H1 (cell line): Measurements from ENCODE around the gene IL21R. TPM values are rescaled to one million over a fixed set of nuclear protein-coding genes. Genes with fewer than 3 reads are reported as not detected.

Experiments
- CTCF ChIA-PET: fragments of 300-600 bp; sonication (Branson Sonifier 250); formaldehyde crosslinking; loops from one replicate; lab custom pipeline; 2021; ENCODE audit not compliant: partially characterized antibody; lab: Charles Lee
- POLR2A ChIA-PET: fragments of 300-600 bp; sonication (Branson Sonifier 250); formaldehyde crosslinking; loops from one replicate; lab custom pipeline; 2021; ENCODE audit warnings: inconsistent platforms; ENCODE audit not compliant: partially characterized antibody; lab: Charles Lee
- DNase-seq, 2 experiments: peaks; one replicate each; pipeline versions ENCODE4 v3.0.0 to v3.0.0-alpha.2; 2010 to 2022; ENCODE audit warnings: low spot score in 2 of 2, low read depth in 1 of 2, mixed read lengths in 1 of 2
- FAIRE-seq: peaks from 2 replicates; lab custom pipeline; 2011; peaks lifted over from hg19 to GRCh38; lab: Jason Lieb, UNC
- H2AFZ ChIP-seq: 2 replicates; pipeline ENCODE4 v1.8.1; 2012; ENCODE audit warnings: low read length, inconsistent platforms
- H2AK5ac ChIP-seq: 2 replicates; pipeline ENCODE4 v1.6.1; 2013; ENCODE audit warnings: low read depth, low read length
- H2BK120ac ChIP-seq: replicated peaks from 2 replicates; pipeline ENCODE3; 2013; ENCODE audit warnings: low read depth, low read length, inconsistent platforms
- H2BK12ac ChIP-seq: 2 replicates; pipeline ENCODE4 v1.6.1; 2013; ENCODE audit warnings: low read depth, low read length
- H2BK15ac ChIP-seq: 2 replicates; pipeline ENCODE4 v1.6.1; 2013; ENCODE audit warnings: low read length
- H2BK20ac ChIP-seq: 2 replicates; pipeline ENCODE4 v1.6.1; 2013; ENCODE audit warnings: low read length
- H2BK5ac ChIP-seq: 2 replicates; pipeline ENCODE4 v1.6.1; 2013; ENCODE audit warnings: low read depth, low read length
- H3K14ac ChIP-seq: 2 replicates; pipeline ENCODE4 v1.6.1; 2013; ENCODE audit warnings: inconsistent platforms; ENCODE audit not compliant: insufficient read length
- H3K18ac ChIP-seq: 2 replicates; pipeline ENCODE4 v1.6.1; 2013; ENCODE audit warnings: low read length; ENCODE audit errors: extremely low read depth
- H3K23ac ChIP-seq: 2 replicates; pipeline ENCODE4 v1.6.1; 2013; ENCODE audit warnings: inconsistent platforms; ENCODE audit not compliant: insufficient read length
- H3K23me2 ChIP-seq: 2 replicates; pipeline ENCODE4 v1.6.1; 2013; ENCODE audit warnings: low read depth, low read length
- H3K27ac ChIP-seq: 2 replicates; pipeline ENCODE4 v1.6.1; 2011; ENCODE audit warnings: low read depth, low read length, inconsistent platforms
- H3K27me3 ChIP-seq, 4 experiments: replicated peaks in 1 of 4; 1 replicate in 1 of 4; 2 replicates in 3 of 4; pipeline versions ENCODE4 v1.6.1 to v1.8.1; 2011 to 2013; ENCODE audit warnings: low read length in 3 of 4, mild to moderate bottlenecking in 3 of 4, inconsistent platforms in 2 of 4, mixed read lengths in 2 of 4, moderate library complexity in 1 of 4; ENCODE audit not compliant: control insufficient read depth in 3 of 4, insufficient read depth in 3 of 4; ENCODE audit errors: extremely low read depth in 1 of 4
- H3K36me3 ChIP-seq, 4 experiments: 2 replicates each; pipeline versions ENCODE4 v1.6.1 to v1.8.1; 2011 to 2013; ENCODE audit warnings: mild to moderate bottlenecking in 4 of 4, low read length in 3 of 4, moderate library complexity in 2 of 4, control low read depth in 1 of 4, inconsistent platforms in 1 of 4; ENCODE audit not compliant: insufficient read depth in 4 of 4, control insufficient read depth in 2 of 4
- H3K4ac ChIP-seq: replicated peaks from 2 replicates; pipeline ENCODE3; 2013; ENCODE audit warnings: low read length, low read depth, mixed read lengths, inconsistent platforms; ENCODE audit not compliant: insufficient read length
- H3K4me1 ChIP-seq, 4 experiments: replicated peaks in 1 of 4; 1 replicate in 1 of 4; 2 replicates in 3 of 4; pipeline versions ENCODE4 v1.6.1 to v1.8.1; 2011 to 2013; ENCODE audit warnings: low read length in 3 of 4, inconsistent platforms in 2 of 4, mixed read lengths in 1 of 4; ENCODE audit not compliant: insufficient read depth in 4 of 4, control insufficient read depth in 3 of 4
- H3K4me2 ChIP-seq, 2 experiments: 2 replicates each; pipeline versions ENCODE4 v1.6.1 to v1.8.1; 2011 to 2013; ENCODE audit warnings: low read depth in 2 of 2, low read length in 2 of 2, control low read depth in 1 of 2, inconsistent platforms in 1 of 2, mild to moderate bottlenecking in 1 of 2; ENCODE audit not compliant: insufficient read depth in 1 of 2
- H3K4me3 ChIP-seq, 4 experiments: fragments of 200-600, 300-600 bp in 1 of 4; sonication (generic), shearing (Covaris generic), sonication (Bioruptor Twin) in 1 of 4; 2 replicates each; pipeline versions ENCODE4 v1.5.1 to v1.8.1; 2011 to 2016; ENCODE audit warnings: low read length in 4 of 4, low read depth in 3 of 4, control low read depth in 2 of 4, inconsistent platforms in 2 of 4, mild to moderate bottlenecking in 2 of 4, mixed read lengths in 1 of 4, moderate library complexity in 1 of 4; ENCODE audit not compliant: insufficient read depth in 2 of 4; ENCODE audit errors: extremely low read depth in 1 of 4
- H3K56ac ChIP-seq: replicated peaks from 2 replicates; pipeline ENCODE3; 2013; ENCODE audit warnings: low read depth, mild to moderate bottlenecking, mixed read lengths, low read length, inconsistent platforms; ENCODE audit not compliant: insufficient read length
- H3K79me1 ChIP-seq: 2 replicates; pipeline ENCODE4 v1.6.1; 2013; ENCODE audit warnings: low read depth, low read length, control low read depth
- H3K79me2 ChIP-seq, 2 experiments: 2 replicates each; pipeline versions ENCODE4 v1.6.1 to v1.8.1; 2012 to 2013; ENCODE audit warnings: low read length in 2 of 2, mild to moderate bottlenecking in 2 of 2, inconsistent platforms in 1 of 2; ENCODE audit not compliant: insufficient read depth in 2 of 2, control insufficient read depth in 1 of 2
- H3K9ac ChIP-seq, 4 experiments: replicated peaks in 1 of 4; 1 replicate in 1 of 4; 2 replicates in 3 of 4; pipeline versions ENCODE4 v1.6.1 to v1.8.1; 2011 to 2013; ENCODE audit warnings: low read depth in 3 of 4, low read length in 3 of 4, control low read depth in 2 of 4, mild to moderate bottlenecking in 2 of 4, moderate library complexity in 2 of 4, inconsistent platforms in 1 of 4; ENCODE audit errors: extremely low read depth in 1 of 4
- H3K9me3 ChIP-seq, 2 experiments: 2 replicates each; pipeline versions ENCODE4 v1.6.1 to v1.8.1; 2012 to 2013; ENCODE audit warnings: mild to moderate bottlenecking in 2 of 2, moderate library complexity in 2 of 2, control low read depth in 1 of 2, inconsistent platforms in 1 of 2, low read depth in 1 of 2, low read length in 1 of 2, mixed read lengths in 1 of 2; ENCODE audit not compliant: insufficient read depth in 2 of 2
- H4K20me1 ChIP-seq, 2 experiments: replicated peaks in 1 of 2; 2 replicates each; pipeline versions ENCODE3 to v1.8.1; 2011 to 2013; ENCODE audit warnings: inconsistent platforms in 2 of 2, low read length in 2 of 2, mild to moderate bottlenecking in 1 of 2; ENCODE audit not compliant: insufficient read depth in 2 of 2, control insufficient read depth in 1 of 2
- H4K5ac ChIP-seq: 2 replicates; pipeline ENCODE4 v1.6.1; 2013; ENCODE audit warnings: low read length, low read depth, mixed read lengths, inconsistent platforms; ENCODE audit not compliant: insufficient read length
- H4K8ac ChIP-seq: 2 replicates; pipeline ENCODE4 v1.8.0; 2013; ENCODE audit warnings: mild to moderate bottlenecking, moderate library complexity, low read length, inconsistent platforms; ENCODE audit not compliant: insufficient read depth; ENCODE audit errors: extremely low read depth
- H4K91ac ChIP-seq: replicated peaks from 2 replicates; pipeline ENCODE3; 2013; ENCODE audit warnings: low read length, mixed read lengths, inconsistent platforms; ENCODE audit not compliant: insufficient read length
- HDAC2 ChIP-seq, 2 experiments: fragments of 300-600 bp in 1 of 2; sonication (generic) in 1 of 2; IDR thresholded peaks; 2 replicates each; pipeline ENCODE4 v1.6.1; 2011 to 2012; ENCODE audit warnings: low read depth in 2 of 2, low read length in 2 of 2, mild to moderate bottlenecking in 2 of 2, moderate library complexity in 2 of 2, borderline replicate concordance in 1 of 2, inconsistent platforms in 1 of 2
- RFX5 ChIP-seq: IDR thresholded peaks from 2 replicates; pipeline ENCODE4 v1.6.1; 2011; ENCODE audit warnings: low read depth, low read length, improper control_type of control experiment, borderline replicate concordance
- SIN3A ChIP-seq, 2 experiments: IDR thresholded peaks in 1 of 2; conservative IDR thresholded peaks in 1 of 2; 2 replicates each; pipeline ENCODE4 v1.6.1; 2011 to 2012; ENCODE audit warnings: low read length in 2 of 2, improper control_type of control experiment in 1 of 2, low read depth in 1 of 2, mild to moderate bottlenecking in 1 of 2
- SIX5 ChIP-seq: IDR thresholded peaks from 2 replicates; pipeline ENCODE4 v1.6.1; 2011; ENCODE audit warnings: mild to moderate bottlenecking, low read depth, low read length
- TAF7 ChIP-seq: optimal IDR thresholded peaks from 2 replicates; pipeline ENCODE3; 2011; ENCODE audit warnings: low read depth, mild to moderate bottlenecking, inconsistent platforms, low read length, moderate library complexity, borderline replicate concordance
- ZNF274 ChIP-seq: IDR thresholded peaks from 2 replicates; pipeline ENCODE4 v1.7.0; 2012; ENCODE audit warnings: low read length, borderline replicate concordance; ENCODE audit errors: extremely low read depth
- WGBS, 2 experiments: shearing (Covaris generic) in 1 of 2; methylation state at CpG; one replicate each; pipeline versions ENCODE4 v1.1.6 to v1.1.7; 2013 to 2015; ENCODE audit warnings: low lambda C conversion rate in 2 of 2, mixed read lengths in 2 of 2, inconsistent platforms in 1 of 2, low coverage in 1 of 2, missing lambda C conversion rate in 1 of 2; ENCODE audit not compliant: insufficient replicate concordance in 2 of 2, insufficient coverage in 1 of 2, insufficient read length in 1 of 2; ENCODE audit errors: extremely low coverage in 1 of 2, missing lambda C conversion rate in 1 of 2; 5-methylcytosine and 5-hydroxymethylcytosine counted together
- polyA plus RNA-seq, 7 experiments: library from polyadenylated mRNA; depleted of rRNA in 3 of 7; stranded (reverse) in 5 of 7; unstranded in 2 of 7; fragments of >200 nt in 5 of 7; fragments of 200-250 nt in 2 of 7; gene quantifications; 1 replicate in 5 of 7; 2 replicates in 1 of 7; 4 replicates in 1 of 7; pipeline versions ENCODE4 v1.2.1 to v1.2.3, GENCODE V29; 2011 to 2013; ENCODE audit warnings: missing spikeins in 2 of 7, mixed read lengths in 2 of 7
- total RNA-seq: library from RNA; stranded (reverse); fragmentation: NEBNext Ultra II Directional; extraction: Animal tissue kit (Norgen Biotek cat#: 25700); gene quantifications from 2 replicates; pipeline ENCODE4 v1.2.1, GENCODE V29; 2021
- TF ChIP-seq, protein P1 (sequence below): IDR thresholded peaks from 2 replicates; pipeline ENCODE4 v1.6.1; 2012; ENCODE audit warnings: inconsistent platforms

The IL21R gene
- total and polyA plus RNA-seq, 2 of the 8 experiments (the other 6 are each of a cell fraction or from before 2014, with no cell fraction given), result 0.34 to 0.70 TPM

DNA sequence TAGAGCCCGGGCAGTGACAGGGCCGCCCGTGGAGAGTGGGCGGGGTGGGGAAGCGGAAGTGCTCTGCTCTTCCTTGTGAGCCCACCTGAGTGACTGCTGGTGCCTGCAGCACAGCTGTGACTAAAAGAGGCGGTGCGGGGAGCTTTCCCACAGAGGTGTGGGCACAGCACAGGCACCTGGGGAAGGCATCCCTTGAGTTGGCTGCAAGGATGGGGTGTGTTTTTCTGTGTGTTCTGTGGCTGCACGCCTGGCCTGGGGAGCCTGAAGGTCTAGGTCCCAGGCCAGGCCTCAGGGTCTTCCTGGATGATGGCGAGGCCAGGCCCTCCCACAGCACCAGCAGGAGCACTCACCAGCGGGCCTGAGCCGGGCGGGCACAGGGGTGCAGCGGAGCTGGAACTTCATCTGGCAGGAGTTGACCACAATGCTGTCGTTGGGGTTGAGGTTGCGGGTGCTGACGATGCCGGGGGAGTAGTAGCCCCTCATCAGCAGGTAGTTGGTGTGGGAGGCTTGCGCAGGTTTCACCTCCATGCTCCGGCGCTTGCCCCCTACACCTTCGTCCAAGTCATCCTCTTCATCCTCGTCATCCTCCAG is 67.1 kb downstream of the IL21R start:
- Histone ChIP-seq H3K14ac (no peak overlapping the region), H3K4me2 (no peak overlapping the region), H3K4me3 (no peak overlapping the region), H3K27ac (no peak overlapping the region), H4K20me1 (peaks cover 0 to 13% of the 10 kb centered on the region in 2 experiments), H2BK20ac (no peak overlapping the region), H3K4me1 (no peaks in the 10 kb centered on the region; a peak in 1 of 7 replicates), H3K9ac (no peak overlapping the region), H3K36me3 (peaks cover 44 to 77% (median 71%) of the 10 kb centered on the region in 4 experiments), H3K79me2 (no peaks in the 10 kb centered on the region), H2BK15ac (no peak overlapping the region), H2BK120ac (no peak overlapping the region), H3K23ac (no peak overlapping the region), H2BK12ac (no peak overlapping the region), H3K9me3 (no peaks in the 10 kb centered on the region), H4K5ac (no peak overlapping the region), H3K79me1 (no peaks in the 10 kb centered on the region), H3K4ac (no peak overlapping the region), H3K56ac (no peak overlapping the region), H3K27me3 (no peaks in the 10 kb centered on the region), H3K23me2 (no peaks in the 10 kb centered on the region), H2AFZ (no peak overlapping the region), H4K8ac (no peak overlapping the region), H2AK5ac (no peak overlapping the region), H4K91ac (no peak overlapping the region), H3K18ac (no peak overlapping the region), H2BK5ac (no peak overlapping the region)
- ChIA-PET CTCF (interaction anchor here (0.7 kb wide), 1 partner anchor 735 kb away, joined by 3 read pairs; no protein-coding TSS in a partner anchor), POLR2A (no interaction called here)
- no peak for DNase-seq
- FAIRE-seq, result no peak
- WGBS, 2 experiments, result 95% methylated on average over 19 of the region's 22 CpGs; no CpG with 5 or more reads in 1 of the 2 experiments
- TF ChIP-seq HDAC2 (IDR thresholded peaks at IDR 0.05; ENCODE audit: borderline replicate concordance in 1 of 2, low read depth in 2 of 2, low read length in 2 of 2) (no peak), RFX5 (no peak), SIX5 (no peak), SIN3A (conservative IDR thresholded peaks at IDR 0.05 in 1 of 2, IDR thresholded peaks at IDR 0.05 in 1 of 2; ENCODE audit: low read depth in 1 of 2, low read length in 2 of 2) (no peak), ZNF274 (no peak), TAF7 (no peak)
- TF ChIP-seq, protein P1, sequence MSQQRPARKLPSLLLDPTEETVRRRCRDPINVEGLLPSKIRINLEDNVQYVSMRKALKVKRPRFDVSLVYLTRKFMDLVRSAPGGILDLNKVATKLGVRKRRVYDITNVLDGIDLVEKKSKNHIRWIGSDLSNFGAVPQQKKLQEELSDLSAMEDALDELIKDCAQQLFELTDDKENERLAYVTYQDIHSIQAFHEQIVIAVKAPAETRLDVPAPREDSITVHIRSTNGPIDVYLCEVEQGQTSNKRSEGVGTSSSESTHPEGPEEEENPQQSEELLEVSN, result no peak
